HG02610 (cell line): Measurements from ENCODE around the gene NEK10.

ENCODE experiments used
- ATAC-seq: cut with Tn5 transposase; IDR thresholded peaks from one replicate; pipeline ENCODE4 v1.9.1; 2021; ENCODE audit warnings: mild to moderate bottlenecking, moderate library complexity; ENCODE audit not compliant: unreplicated experiment

NEK10 gene

DNA sequence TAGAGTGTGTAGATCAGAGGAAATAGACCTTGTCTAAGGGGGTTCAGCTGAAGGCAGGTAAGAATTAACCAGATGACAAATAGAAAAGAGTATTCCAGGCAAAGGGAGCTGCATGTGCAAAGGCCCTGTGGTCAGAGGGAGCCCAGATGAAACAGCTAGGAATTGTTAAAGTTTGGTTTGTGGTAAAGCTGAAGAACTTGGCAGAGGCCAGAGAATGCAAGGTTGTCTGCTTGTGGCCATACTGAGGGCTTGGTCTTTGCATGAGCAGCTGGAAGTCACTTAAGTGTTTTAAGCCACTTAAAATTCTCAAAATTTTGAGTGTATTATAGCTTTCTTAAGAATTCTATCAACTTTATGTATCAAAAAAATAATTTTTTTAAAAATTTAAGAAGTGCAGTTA is 116.5 kb downstream of the NEK10 start:
- ATAC-seq: no peak

DNA sequence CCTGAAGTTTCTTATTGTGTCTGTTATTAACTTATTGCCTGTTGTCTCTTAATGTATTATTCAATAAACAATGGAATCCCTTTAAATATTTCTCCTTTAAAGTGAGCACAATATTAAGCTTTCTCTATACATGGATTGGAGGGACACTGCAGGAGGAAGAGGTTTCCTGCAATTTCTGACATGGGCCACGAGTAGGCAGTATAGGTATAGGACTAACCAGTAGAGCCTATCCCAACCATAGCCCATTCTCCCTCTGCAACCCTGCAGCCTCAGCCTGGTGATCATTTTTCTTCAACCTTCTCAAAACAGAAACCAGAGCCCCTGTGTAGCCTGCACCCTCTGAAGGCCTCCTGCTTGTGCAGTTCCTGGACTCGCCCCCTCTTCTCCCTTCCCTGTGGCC is 124.8 kb downstream of the NEK10 start:
- no peak for ATAC-seq

DNA sequence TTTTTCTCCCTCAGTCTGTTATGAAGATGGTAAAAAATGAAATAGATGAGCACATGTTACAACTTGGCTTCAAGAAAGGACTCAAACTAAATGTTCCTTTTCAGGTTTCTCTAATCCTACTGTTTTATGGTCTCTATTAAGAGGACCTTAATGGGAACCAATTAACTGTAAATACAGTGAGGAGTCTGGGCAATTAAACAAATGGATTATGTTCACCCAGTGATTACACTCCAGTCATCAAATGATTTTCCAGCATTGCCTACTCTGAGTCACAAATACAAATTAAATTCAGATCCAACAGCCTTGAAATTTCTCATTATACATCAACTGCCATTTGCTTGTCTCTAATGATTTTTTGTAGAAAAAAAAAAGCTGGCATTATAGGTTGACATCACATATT is 129.2 kb downstream of the NEK10 start:
- ATAC-seq: no peak

DNA sequence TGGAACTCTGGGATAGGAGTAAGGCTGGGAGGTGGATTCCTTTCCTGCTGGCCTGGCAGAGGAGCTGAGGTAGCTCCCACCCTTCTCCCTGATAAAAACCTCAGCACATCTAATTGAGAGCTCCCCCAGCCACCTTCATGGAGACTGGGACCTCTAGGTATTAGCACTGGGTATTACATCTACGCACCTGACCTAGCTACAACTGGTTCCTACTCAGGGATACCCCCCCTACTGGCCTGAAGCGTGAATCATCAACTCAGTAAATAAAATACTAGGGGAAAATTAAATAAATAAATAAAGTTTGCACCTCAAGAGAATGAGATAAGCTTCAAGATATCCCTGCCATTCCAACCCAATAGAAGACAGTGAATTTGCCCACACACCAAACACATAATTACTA is 140.4 kb downstream of the NEK10 start:
- no peak for ATAC-seq

DNA sequence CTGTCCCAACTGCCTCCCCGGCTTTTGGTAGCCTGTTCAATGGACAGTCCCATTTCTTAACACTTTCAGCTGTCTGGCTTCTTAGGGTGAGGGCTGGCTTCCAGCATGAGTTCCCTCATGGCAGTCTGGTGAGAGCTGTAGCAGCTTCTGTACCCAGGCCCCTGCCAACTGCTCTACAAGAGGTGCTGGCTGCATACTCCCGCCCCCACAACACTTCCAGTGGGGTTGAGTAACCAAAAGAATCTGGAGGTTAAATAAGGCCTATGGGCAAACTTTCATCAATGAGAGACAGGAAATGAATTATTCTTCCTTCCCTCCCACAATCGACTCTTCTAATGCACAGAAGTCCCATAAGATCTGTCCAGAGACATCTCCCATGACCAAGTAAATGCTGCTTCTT is 145.0 kb downstream of the NEK10 start:
- no peak for ATAC-seq

DNA sequence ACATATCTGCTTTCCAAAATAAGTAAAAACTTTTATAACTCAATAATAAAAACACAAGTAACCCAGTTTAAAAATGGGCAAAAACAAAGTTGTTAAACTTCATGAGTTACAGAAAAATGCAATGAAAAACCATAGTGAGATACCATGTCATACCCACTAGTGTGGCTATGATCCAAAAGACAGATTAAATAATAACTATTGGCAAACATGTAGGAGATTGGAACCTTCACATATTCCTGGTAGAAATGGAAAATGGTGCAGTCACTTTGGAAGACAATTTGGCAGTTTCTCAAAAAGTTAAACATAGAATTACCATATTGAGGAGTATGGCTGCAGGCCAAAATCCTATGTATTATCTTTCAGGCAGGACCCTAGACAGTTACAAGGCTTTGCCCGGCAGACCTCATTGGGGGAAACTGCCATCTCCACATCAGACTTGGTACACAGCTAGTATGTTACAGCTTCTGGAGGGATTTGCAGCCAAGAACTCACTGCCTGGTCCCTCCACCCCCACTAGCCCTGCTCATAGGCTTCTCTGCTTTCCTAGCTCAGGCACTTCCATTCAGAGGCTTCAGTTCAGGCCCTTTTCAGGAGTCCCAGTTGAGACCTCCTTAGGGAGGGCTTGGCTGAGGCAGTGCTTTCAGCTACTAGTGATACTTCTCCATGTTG is 147.8 kb downstream of the NEK10 start:
- ATAC-seq: no peak

DNA sequence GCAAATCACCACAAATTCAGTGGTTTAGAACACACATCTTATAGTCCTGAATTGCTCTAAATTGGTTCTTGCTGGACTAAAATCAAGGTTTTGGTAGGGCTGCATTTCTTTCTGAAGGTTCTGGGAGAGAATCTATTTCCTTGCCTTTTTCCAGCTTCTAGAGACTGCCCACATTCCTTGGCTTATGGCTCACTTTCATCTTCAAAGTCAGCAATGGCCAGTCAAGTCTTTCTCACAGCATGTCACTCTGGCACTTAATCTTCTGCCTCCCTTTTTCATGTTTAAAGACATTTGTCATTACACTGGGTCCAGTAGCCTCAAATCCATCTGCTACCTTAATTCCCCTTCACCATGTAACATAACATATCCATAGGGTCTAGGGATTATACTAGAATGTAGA is 149.0 kb downstream of the NEK10 start:
- no peak for ATAC-seq

DNA sequence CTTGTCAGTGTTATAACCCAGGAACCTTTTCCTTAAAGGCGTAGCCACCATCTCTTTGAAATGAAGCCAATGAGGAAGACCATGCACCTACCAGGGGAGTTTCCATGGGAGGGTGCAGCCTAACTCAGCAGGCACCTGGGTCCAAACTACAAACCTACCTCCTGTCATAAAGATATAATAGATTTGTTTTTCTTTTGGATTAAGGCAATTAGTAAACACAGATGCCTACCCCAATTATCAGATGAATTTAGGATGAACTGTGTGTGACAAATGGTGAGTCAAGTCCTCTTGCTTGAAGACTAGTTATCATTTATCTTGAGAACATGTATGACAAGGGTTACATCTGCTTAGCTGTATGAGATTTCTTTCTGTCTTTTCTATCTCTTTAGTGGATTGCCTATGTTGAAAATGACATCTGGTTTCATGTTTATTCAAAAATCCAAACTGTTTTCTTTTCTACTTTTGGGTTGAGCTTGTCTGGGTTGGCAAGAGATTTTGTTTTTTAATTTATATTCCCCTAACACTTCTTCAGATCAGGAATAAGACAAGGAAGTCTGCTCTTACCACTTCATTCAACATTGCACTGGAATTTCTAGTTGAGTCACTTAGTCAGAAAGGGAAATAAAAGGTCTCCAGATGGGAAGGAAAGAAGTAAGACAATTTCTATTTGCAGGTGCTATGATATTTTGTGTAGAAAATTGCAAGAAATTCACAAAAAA is 149.9 kb downstream of the NEK10 start:
- no peak for ATAC-seq

DNA sequence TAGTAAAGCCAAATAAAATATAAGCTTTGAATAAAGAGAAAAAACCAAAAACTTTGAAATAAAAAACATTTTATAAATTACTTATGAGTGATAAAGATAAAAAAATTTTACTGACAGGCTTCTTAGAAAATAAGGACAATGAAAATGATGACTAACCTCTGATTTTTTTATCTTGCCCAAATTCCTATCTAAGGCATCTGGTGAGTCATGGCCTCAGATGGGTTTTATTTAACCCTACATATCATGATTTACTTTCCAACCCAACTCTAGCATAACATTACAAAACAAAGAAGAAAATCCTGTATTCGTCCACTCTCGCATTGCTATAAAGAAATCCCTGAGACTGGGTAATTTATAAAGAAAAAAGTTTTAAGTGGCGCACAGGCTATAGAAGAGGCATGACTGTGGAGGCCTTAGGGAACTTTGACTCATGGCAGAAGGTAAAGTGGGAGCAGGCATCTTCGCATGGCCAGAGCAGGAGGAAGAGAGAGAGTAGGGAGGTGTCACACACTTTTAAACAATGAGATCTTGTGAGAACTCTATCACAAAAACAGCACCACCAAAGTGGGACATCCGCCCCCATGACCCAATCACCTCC is 152.1 kb downstream of the NEK10 start:
- ATAC-seq: no peak

DNA sequence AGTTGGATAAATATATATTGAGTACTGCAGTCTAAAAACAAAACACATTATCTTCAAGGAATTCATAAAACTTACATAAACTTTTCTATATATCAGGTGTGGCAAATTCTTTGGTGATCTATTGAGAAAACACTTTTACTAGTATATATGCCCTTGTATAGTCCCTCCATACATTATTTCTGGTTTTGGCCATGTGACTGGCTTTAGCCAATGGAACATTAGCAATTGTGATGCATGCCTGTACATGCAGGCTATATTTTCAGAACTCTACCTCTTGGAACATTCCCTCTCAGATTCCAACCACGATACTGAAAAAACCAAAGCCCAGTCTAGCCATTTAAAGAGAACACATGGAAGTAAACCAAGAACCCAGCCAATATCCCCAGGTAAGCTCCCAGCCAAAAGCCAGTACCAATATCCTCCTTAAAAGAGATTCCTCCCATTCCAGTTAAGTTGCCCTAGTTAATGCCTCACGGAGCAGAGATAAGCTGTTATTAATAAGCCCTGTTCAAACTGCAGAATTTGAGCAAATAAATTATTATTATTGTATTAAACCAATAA is 152.8 kb downstream of the NEK10 start:
- no peak for ATAC-seq

DNA sequence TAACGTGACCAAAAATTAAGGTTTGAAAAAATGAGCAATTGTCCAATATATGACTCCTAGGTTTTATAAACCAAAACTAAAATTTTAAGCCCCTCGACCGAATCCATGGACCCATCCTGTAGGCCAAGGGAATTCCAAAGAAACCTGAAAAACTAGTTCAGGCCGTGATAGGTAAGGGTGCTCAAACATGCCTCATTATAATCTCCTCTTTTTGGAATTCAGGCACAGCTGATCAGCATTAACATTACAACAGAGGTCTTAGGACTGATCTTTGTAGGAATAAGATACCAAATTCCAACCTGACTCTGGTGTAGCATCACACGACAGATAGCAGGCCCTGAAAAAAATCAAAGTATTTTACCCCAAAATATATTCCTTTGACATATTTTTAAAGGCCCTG is 155.7 kb downstream of the NEK10 start:
- ATAC-seq: no peak

DNA sequence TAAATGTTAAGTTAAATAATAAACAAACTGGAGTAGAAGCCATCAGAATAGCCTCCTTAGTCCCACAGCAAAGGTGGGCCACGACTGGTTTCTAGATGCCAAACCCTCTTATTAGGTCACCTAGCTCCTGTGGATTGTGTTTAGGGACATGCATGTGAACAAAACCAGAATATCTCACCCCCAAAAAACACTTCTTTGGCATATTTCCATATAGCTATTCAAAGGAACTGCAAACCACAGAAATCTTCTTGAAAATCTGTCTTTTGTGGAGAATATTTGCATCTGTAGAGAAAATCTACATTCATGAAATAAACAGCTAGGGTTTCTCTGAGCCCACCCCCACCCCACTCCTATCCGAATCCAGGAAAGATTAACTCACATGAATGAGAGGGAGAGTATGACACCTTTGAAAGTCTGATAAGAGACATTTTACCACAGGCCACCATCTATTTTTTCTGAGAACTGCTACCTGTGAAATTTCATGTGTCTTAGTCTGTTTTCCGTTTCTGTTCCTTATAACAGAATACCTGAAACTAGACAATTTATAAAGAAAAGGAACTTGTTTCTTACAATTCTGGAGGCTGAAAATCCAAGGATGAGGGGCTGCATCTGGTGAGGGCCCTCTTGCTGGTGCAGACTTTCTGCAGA is 159.4 kb downstream of the NEK10 start:
- ATAC-seq: peak; percentile 63

DNA sequence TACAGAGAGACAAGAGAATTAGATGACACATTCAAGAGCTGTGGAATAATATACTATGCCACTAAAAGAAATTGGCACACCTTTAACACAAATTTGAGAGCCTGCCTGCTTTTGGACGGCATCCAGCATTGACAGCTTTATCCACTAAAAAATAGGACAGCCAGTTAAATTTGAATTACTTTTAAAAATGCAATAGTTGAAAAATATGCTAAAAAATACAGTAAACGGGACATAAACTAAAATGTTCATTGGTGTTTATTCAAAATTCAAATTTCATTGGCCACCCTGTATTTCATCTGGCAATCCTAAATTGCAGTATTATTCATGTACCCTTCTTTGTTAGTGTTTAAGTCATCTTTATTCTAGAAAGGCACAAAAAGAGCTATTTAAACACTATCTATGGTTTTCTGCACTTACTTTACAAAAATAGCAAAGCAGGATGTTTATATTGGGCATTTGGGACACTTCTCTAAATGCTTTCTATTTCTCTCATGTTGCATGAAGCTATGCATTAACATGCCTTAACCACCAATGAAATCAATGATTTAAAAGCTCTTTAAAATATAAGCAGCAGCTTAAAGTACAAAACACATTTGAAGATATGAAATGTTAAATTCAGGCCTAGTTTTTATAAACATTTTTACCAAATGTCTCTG is 160.1 kb downstream of the NEK10 start:
- ATAC-seq: no peak

DNA sequence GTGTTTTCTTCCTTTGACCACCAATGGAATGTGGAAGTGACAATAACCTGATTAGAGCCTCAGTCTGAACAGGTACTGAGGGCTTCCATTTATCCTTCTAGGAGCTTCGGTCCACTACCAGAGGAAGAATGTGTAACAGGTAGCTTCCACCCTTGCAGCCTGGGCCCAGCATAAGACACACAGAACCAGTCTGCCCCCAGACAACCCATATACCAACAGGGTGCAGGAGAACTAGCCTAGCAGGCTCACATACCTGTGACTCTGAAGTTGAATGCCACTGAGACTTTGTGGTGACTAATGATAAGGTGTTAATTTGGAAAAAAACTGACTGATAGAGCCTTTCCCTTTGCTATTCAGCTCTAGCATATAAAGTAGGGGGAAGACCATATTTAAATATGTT is 166.2 kb downstream of the NEK10 start:
- ATAC-seq: no peak

DNA sequence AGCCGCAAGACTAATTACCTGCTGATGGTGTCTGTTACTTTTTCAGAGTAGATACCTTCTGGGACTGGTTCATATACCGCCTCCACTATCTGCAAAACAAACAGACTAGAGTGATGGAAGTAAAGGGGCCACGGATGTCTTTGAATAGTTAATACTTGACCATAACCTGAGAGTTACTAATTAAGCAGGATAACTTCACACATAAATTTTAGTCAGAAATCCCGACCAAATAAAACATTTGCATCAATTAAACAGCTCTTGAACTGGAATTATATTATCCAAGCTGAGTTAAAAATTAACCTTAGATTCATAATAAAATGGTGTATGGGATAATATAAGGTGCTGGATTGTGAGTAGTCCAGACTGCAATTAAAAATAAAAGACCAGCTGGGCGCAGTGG is 167.7 kb downstream of the NEK10 start:
- no peak for ATAC-seq

DNA sequence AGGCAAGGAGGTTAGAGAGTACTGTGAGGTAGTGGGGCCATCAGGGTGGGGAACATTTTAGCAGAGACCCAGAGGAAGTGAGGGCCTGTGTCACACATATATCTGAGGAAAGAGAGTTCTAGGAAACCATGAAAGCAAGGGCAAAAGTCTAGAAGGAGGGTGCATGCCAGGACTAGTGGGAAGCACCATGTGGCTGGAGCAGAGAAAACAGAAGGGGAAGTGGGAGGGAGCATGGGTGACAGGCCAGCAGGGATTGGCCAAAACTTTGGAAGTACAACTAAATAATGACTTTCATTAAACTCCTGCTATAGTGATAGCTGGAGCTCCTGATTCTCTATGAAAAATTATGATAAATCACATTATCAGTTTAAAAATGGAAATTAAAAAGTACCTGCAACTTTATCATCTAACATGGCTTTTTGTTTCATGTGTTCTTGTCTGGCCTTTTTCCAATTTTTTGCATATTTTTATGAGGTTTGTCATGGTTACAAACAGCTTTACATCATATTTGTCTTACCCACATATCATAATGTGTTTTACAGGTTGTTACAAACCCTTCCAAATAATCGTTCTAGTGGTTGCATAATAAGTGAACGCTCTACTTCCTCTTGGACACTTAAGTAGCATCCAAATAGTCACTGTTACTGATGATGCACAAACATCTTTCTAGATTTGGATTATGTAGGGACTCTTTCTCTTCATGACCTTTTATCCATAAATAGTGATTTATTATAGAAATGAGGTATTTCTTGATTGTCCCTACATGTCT is 168.3 kb downstream of the NEK10 start:
- ATAC-seq: no peak

DNA sequence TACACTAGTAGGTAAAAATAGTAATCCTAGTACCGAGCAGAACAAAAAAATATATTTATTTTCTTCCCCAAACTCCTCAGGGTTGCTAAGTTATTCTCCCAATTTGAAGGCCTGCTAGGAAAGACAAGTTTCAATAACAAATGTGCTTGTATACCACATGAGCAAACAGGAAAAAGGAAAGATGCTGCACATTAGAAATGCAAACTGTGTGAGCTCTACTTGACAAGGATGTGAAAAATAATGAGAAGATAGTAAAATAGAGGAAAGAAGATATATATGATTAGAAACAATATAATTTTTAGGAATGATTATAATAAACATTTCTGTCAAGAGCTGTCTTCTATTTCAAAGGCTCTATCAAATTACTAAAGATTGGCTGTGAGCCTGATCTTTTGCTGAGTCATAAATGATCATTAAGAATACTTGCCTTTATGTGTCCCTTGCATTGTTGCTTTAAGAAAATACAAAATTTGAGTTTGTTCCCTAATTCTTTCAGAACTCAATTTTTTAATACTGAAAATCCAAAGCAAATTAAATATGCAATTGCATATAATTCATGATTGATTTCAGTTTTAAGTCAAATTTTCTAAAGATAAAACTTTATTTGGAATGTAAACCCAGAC is 174.2 kb downstream of the NEK10 start:
- no peak for ATAC-seq

DNA sequence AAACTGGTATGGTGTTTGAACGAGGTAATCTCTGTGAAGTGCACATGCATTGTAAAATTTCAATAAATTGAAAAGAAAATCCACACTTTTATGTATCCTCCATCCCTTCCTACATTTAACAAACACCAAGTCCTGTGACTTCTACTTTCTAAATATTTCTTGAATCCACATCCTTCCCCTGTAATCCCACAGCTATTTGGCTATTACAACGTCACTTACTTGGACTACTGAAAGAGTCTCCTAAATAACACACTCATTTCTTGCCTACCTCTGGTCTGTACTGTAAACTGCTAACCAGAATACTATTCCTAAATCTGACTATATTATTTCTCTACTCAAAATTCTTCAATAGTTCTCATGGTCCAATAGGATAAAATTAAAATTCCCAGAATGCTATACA is 176.1 kb downstream of the NEK10 start:
- ATAC-seq: no peak

DNA sequence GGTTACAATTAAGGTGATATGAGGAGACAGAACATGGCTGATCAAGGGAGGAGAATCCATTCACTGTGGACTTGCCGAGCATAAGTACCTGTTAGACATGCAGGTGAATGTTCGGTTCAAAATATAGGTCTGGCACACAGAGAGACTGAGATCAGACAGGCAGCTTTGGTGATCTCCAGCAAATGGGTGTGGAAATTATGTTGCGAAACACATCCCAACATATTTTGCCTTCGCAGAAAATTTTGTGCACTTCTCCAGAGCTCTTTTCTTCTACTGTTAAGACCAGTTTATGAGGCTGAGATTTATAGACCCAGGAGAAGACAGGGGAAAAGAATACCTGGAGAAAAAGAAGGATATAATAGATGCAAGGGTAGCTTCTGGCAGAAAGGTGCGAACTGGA is 183.2 kb downstream of the NEK10 start:
- no peak for ATAC-seq
